Ishikawa (cell line): ENCODE results near the gene MAP7D1.

Experiments used
- NFIC ChIP-seq: IDR thresholded peaks from 2 replicates; pipeline ENCODE4 v1.6.1; 2012
- TAF1 ChIP-seq: IDR thresholded peaks from 2 replicates; pipeline ENCODE4 v1.6.1; 2012; ENCODE audit warnings: low read depth, mild to moderate bottlenecking

- TF ChIP-seq NFIC (no peak), TAF1 (no peak)
These were observed 20.4 kb downstream of the MAP7D1 start for GRCh38 chr1:36176106-36176949.
